OCI-LY1 (cell line): ENCODE data around the gene CCDC138.

Experiments used
- H2AFZ ChIP-seq: fragments of 200-600 bp; sonication (generic), shearing (Covaris generic); 2 replicates; pipeline ENCODE4 v1.6.0; 2014; ENCODE audit warnings: antibody characterized with exemption, mild to moderate bottlenecking, low read length
- H3F3A ChIP-seq: fragments of 200-600 bp; sonication (generic), shearing (Covaris generic); 2 replicates; pipeline ENCODE4 v1.6.0; 2014; ENCODE audit warnings: mild to moderate bottlenecking, antibody characterized with exemption, low read length, moderate library complexity; ENCODE audit not compliant: insufficient read depth
- H3K27ac ChIP-seq: fragments of 200-600 bp; sonication (generic); 2 replicates; pipeline ENCODE4 v1.5.1; 2014; ENCODE audit warnings: low read length, mixed run types, mild to moderate bottlenecking, low read depth; ENCODE audit not compliant: poor library complexity, severe bottlenecking
- H3K27me3 ChIP-seq: fragments of 200-600 bp; sonication (generic); 2 replicates; pipeline ENCODE4 v1.6.0; 2014; ENCODE audit warnings: antibody characterized with exemption, mild to moderate bottlenecking, low read length, moderate library complexity; ENCODE audit not compliant: insufficient read depth
- H3K36me3 ChIP-seq: fragments of 200-600 bp; sonication (generic); 2 replicates; pipeline ENCODE4 v1.6.1; 2014; ENCODE audit warnings: mild to moderate bottlenecking, antibody characterized with exemption, low read length, moderate library complexity, mixed read lengths; ENCODE audit not compliant: insufficient read depth
- H3K4me1 ChIP-seq: fragments of 200-600 bp; sonication (generic); 2 replicates; pipeline ENCODE4 v1.5.1; 2014; ENCODE audit warnings: mild to moderate bottlenecking, low read length, moderate library complexity; ENCODE audit not compliant: insufficient read depth, severe bottlenecking
- H3K4me2 ChIP-seq: fragments of 200-600 bp; sonication (generic), shearing (Covaris generic); 2 replicates; pipeline ENCODE4 v1.6.1; 2014; ENCODE audit warnings: low read length
- H3K4me3 ChIP-seq: fragments of 200-600 bp; sonication (generic); 2 replicates; pipeline ENCODE4 v1.5.1; 2014; ENCODE audit warnings: low read length, low read depth, mild to moderate bottlenecking, mixed read lengths; ENCODE audit not compliant: poor library complexity, severe bottlenecking
- H3K79me2 ChIP-seq: fragments of 200-600 bp; shearing (Covaris generic); 2 replicates; pipeline ENCODE4 v1.6.1; 2016; ENCODE audit warnings: mixed run types, low read length, mixed read lengths; ENCODE audit not compliant: insufficient read depth
- H3K9ac ChIP-seq: fragments of 200-600 bp; sonication (generic), shearing (Covaris generic); 2 replicates; pipeline ENCODE4 v1.6.1; 2014; ENCODE audit warnings: mild to moderate bottlenecking, low read length, mixed read lengths
- H3K9me2 ChIP-seq: fragments of 200-600 bp; sonication (generic), shearing (Covaris generic); 2 replicates; pipeline ENCODE4 v1.6.1; 2014; ENCODE audit warnings: low read depth, mild to moderate bottlenecking, low read length, mixed read lengths
- H3K9me3 ChIP-seq: fragments of 200-600 bp; shearing (Covaris generic); 2 replicates; pipeline ENCODE4 v1.6.1; 2014; ENCODE audit warnings: low read length, mixed read lengths
- H4K20me1 ChIP-seq: fragments of 200-600 bp; sonication (generic), shearing (Covaris generic); 2 replicates; pipeline ENCODE4 v1.6.0; 2016; ENCODE audit warnings: mild to moderate bottlenecking, low read length; ENCODE audit not compliant: insufficient read depth
- CTCF ChIP-seq: fragments of 200-600 bp; sonication (generic), shearing (Covaris generic); IDR thresholded peaks from 2 replicates; pipeline ENCODE4 v1.5.1; 2017; ENCODE audit warnings: mild to moderate bottlenecking, antibody characterized with exemption, low read length, moderate library complexity, mixed read lengths
- EZH2 ChIP-seq: fragments of 200-600 bp; sonication (generic), shearing (Covaris generic); IDR thresholded peaks from 2 replicates; pipeline ENCODE4 v1.8.0; 2017; ENCODE audit warnings: borderline replicate concordance, mixed run types, mild to moderate bottlenecking, antibody characterized with exemption, low read length, moderate library complexity, mixed read lengths

Gene CCDC138

GRCh38 chr2:108813732-108814131 is 27.2 kb downstream of the CCDC138 start:
- no peak overlapping the region for H3K27ac ChIP-seq
- H3K9ac ChIP-seq, result no peak overlapping the region
- peaks cover 15% of the 10 kb centered on the region for H3K79me2 ChIP-seq
- H4K20me1 ChIP-seq, result no peaks in the 10 kb centered on the region
- H3K9me2 ChIP-seq, result no peaks in the 10 kb centered on the region
- no peak for TF ChIP-seq EZH2
- no peak for TF ChIP-seq CTCF
- H3K4me3 ChIP-seq, result no peak overlapping the region
- H3K4me2 ChIP-seq, result no peak overlapping the region
- peaks cover 13% of the 10 kb centered on the region; the same call in 1 of the 2 replicates for H3K9me3 ChIP-seq
- H2AFZ ChIP-seq, result no peak overlapping the region
- H3K4me1 ChIP-seq, result no peaks in the 10 kb centered on the region
- peaks cover 78% of the 10 kb centered on the region for H3K36me3 ChIP-seq
- no peaks in the 10 kb centered on the region for H3F3A ChIP-seq
- H3K27me3 ChIP-seq, result no peaks in the 10 kb centered on the region

- Histone ChIP-seq H3K27me3 (no peaks in the 10 kb centered on the region), H3K9ac (no peak overlapping the region), H3K4me1 (no peaks in the 10 kb centered on the region), H3K79me2 (no peaks in the 10 kb centered on the region), H3K9me3 (peaks cover 8% of the 10 kb centered on the region; the same call in 1 of the 2 replicates), H3K4me2 (no peak overlapping the region), H3F3A (no peaks in the 10 kb centered on the region), H4K20me1 (no peaks in the 10 kb centered on the region), H3K4me3 (no peak overlapping the region), H3K27ac (no peak overlapping the region), H3K9me2 (no peaks in the 10 kb centered on the region), H2AFZ (no peak overlapping the region), H3K36me3 (peaks cover 63% of the 10 kb centered on the region)
- no peak for TF ChIP-seq CTCF
- no peak for TF ChIP-seq EZH2
Measured at GRCh38 chr2:108820482-108820881, 33.9 kb downstream of the CCDC138 start.

- Histone ChIP-seq H2AFZ (no peak overlapping the region), H3F3A (no peaks in the 10 kb centered on the region), H3K27me3 (no peaks in the 10 kb centered on the region), H3K27ac (no peak overlapping the region), H3K9ac (no peak overlapping the region), H3K4me3 (no peak overlapping the region), H3K79me2 (no peaks in the 10 kb centered on the region), H3K9me2 (no peaks in the 10 kb centered on the region), H3K4me1 (no peaks in the 10 kb centered on the region), H3K4me2 (no peak overlapping the region), H3K36me3 (peaks cover 45% of the 10 kb centered on the region), H3K9me3 (peaks cover 8% of the 10 kb centered on the region; the same call in 1 of the 2 replicates), H4K20me1 (no peaks in the 10 kb centered on the region)
- TF ChIP-seq EZH2 (no peak), CTCF (no peak)
Measured at GRCh38 chr2:108823286-108823685, 36.7 kb downstream of the CCDC138 start.
